Ishikawa (cell line): ENCODE results near the gene MRPL24.
A peak's percentile ranks its signal among the peaks of the same experiment; 100 is the strongest.

ENCODE experiments used
- CEBPB ChIP-seq: IDR thresholded peaks from 2 replicates; pipeline ENCODE4 v1.6.1; 2012
- CREB1 ChIP-seq: IDR thresholded peaks from 2 replicates; pipeline ENCODE4 v1.6.1; 2012; ENCODE audit warnings: low read depth
- EGR1 ChIP-seq: IDR thresholded peaks from 2 replicates; pipeline ENCODE4 v1.6.1; 2012
- EP300 ChIP-seq: IDR thresholded peaks from 2 replicates; pipeline ENCODE4 v1.6.1; 2012; ENCODE audit warnings: borderline replicate concordance
- FOXM1 ChIP-seq: IDR thresholded peaks from 2 replicates; pipeline ENCODE4 v1.6.1; 2012; ENCODE audit warnings: low read depth, borderline replicate concordance
- MAX ChIP-seq: IDR thresholded peaks from 2 replicates; pipeline ENCODE4 v1.6.1; 2012
- NFIC ChIP-seq: IDR thresholded peaks from 2 replicates; pipeline ENCODE4 v1.6.1; 2012
- RAD21 ChIP-seq: IDR thresholded peaks from 2 replicates; pipeline ENCODE4 v1.6.1; 2012; ENCODE audit warnings: low read depth
- REST ChIP-seq: IDR thresholded peaks from 2 replicates; pipeline ENCODE4 v1.6.1; 2012; ENCODE audit warnings: low read depth, mild to moderate bottlenecking
- TAF1 ChIP-seq: IDR thresholded peaks from 2 replicates; pipeline ENCODE4 v1.6.1; 2012; ENCODE audit warnings: low read depth, mild to moderate bottlenecking
- TCF12 ChIP-seq: IDR thresholded peaks from 2 replicates; pipeline ENCODE4 v1.6.1; 2012; ENCODE audit warnings: low read depth
- TEAD4 ChIP-seq: IDR thresholded peaks from 2 replicates; pipeline ENCODE4 v1.6.1; 2012
- USF1 ChIP-seq: IDR thresholded peaks from 2 replicates; pipeline ENCODE4 v1.6.1; 2012
- YY1 ChIP-seq: IDR thresholded peaks from 2 replicates; pipeline ENCODE4 v1.6.1; 2012; ENCODE audit warnings: low read depth
- ZBTB7A ChIP-seq: IDR thresholded peaks from 2 replicates; pipeline ENCODE4 v1.6.1; 2012; ENCODE audit warnings: low read depth

The MRPL24 gene

GRCh38 chr1:156750191-156750672, 9.3 kb upstream of the MRPL24 start:
- TF ChIP-seq MAX (peak; percentile 60), CEBPB (no peak), NFIC (no peak; the same call in 1 of the 2 replicates), YY1 (0 out of 2 replicates have a peak, but pooled peaks have one; percentile 22), EGR1 (0 out of 2 replicates have a peak, but pooled peaks have one; percentile 39), TAF1 (0 out of 2 replicates have a peak, but pooled peaks have one; percentile 30), EP300 (no peak), TEAD4 (no peak), CREB1 (no peak), RAD21 (no peak), FOXM1 (no peak), REST (no peak), ZBTB7A (peak; percentile 37; the same call in 1 of the 2 replicates), TCF12 (no peak)

GRCh38 chr1:156749419-156750118, 8.7 kb upstream of the MRPL24 start:
- no peak for TF ChIP-seq TEAD4
- no peak for TF ChIP-seq YY1
- TF ChIP-seq FOXM1: no peak
- TF ChIP-seq CEBPB: no peak
- TF ChIP-seq TAF1: no peak
- TF ChIP-seq EP300: no peak
- TF ChIP-seq TCF12: no peak
- no peak for TF ChIP-seq USF1
- no peak for TF ChIP-seq EGR1
- no peak for TF ChIP-seq NFIC
- TF ChIP-seq RAD21: no peak
- TF ChIP-seq CREB1: no peak
- no peak for TF ChIP-seq MAX
- no peak for TF ChIP-seq ZBTB7A

GRCh38 chr1:156748670-156749418, 8.0 kb upstream of the MRPL24 start:
- 0 out of 2 replicates have a peak, but pooled peaks have one; percentile 1 for TF ChIP-seq CEBPB
- TF ChIP-seq ZBTB7A: no peak; the same call in 1 of the 2 replicates
- no peak for TF ChIP-seq RAD21
- peak; percentile 82 for TF ChIP-seq USF1
- TF ChIP-seq REST: no peak
- TF ChIP-seq NFIC: peak; percentile 60
- no peak for TF ChIP-seq EGR1
- no peak for TF ChIP-seq EP300
- TF ChIP-seq CREB1: no peak
- no peak for TF ChIP-seq FOXM1
- TF ChIP-seq TCF12: no peak
- TF ChIP-seq MAX: peak; percentile 33; the same call in 1 of the 2 replicates
- TF ChIP-seq TEAD4: no peak
- TF ChIP-seq TAF1: no peak
- TF ChIP-seq YY1: no peak

GRCh38 chr1:156747742-156748669, 7.1 kb upstream of the MRPL24 start:
- no peak for TF ChIP-seq CREB1
- TF ChIP-seq USF1: no peak
- TF ChIP-seq TAF1: no peak
- no peak for TF ChIP-seq RAD21
- no peak for TF ChIP-seq EP300
- no peak for TF ChIP-seq EGR1
- no peak for TF ChIP-seq TCF12
